GM04504 (cell line): ENCODE results near the gene CEP97.
"Not testable (repeated sequence)": the region's sequence is repeated elsewhere in the genome, so short reads cannot be mapped to it uniquely, and the experiment has no call there.

ENCODE experiments used
- DNase-seq: peaks from one replicate; pipeline ENCODE4 v3.0.0-alpha.2; 2012; ENCODE audit warnings: low read depth

Gene CEP97, protein sequence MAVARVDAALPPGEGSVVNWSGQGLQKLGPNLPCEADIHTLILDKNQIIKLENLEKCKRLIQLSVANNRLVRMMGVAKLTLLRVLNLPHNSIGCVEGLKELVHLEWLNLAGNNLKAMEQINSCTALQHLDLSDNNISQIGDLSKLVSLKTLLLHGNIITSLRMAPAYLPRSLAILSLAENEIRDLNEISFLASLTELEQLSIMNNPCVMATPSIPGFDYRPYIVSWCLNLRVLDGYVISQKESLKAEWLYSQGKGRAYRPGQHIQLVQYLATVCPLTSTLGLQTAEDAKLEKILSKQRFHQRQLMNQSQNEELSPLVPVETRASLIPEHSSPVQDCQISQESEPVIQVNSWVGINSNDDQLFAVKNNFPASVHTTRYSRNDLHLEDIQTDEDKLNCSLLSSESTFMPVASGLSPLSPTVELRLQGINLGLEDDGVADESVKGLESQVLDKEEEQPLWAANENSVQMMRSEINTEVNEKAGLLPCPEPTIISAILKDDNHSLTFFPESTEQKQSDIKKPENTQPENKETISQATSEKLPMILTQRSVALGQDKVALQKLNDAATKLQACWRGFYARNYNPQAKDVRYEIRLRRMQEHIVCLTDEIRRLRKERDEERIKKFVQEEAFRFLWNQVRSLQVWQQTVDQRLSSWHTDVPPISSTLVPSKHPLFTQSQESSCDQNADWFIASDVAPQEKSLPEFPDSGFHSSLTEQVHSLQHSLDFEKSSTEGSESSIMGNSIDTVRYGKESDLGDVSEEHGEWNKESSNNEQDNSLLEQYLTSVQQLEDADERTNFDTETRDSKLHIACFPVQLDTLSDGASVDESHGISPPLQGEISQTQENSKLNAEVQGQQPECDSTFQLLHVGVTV

GRCh38 chr3:101724329-101725193, at the start of gene CEP97:
TSS of gene CEP97 (plus strand) at chr3:101724614. CDS start at chr3:101724677, 63 bp downstream.
- DNase-seq = peak; percentile 78

DNA sequence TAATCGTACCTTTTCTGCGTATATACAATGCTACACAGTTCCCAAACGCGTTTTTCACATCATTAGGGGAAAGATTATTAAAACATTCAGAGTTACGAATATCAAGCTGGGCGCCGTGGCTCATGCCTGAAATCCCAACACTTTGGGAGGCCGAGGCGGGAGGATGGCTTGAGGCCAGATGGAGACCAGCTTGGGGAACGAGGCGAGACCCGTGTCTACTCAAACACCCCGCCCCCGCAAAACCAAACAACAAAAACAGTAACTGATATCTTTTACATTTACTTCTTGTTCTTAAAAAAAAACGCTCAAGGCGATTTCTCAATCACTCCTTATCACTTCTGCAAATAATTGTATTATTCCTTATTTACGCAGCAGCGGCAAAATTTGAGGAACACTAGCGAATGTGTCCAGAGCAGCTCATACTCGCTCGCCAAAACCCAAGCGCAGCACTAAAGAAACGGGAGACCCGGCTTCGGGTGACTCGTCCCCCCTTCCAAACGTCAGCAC, 48.7 kb upstream of the CEP97 start:
- no peak for DNase-seq

- peak; percentile 89 for DNase-seq
Measured at GRCh38 chr3:101676216-101676764, 48.1 kb upstream of the CEP97 start.

GRCh38 chr3:101676765-101677435, 47.5 kb upstream of the CEP97 start, which contains the start of gene ZBTB11:
TSS of gene ZBTB11 (minus strand) at chr3:101677132. CDS start at chr3:101676914, 218 bp downstream.
- DNase-seq = peak; percentile 100

- DNase-seq = no peak
Measured at GRCh38 chr3:101677436-101678286, 46.8 kb upstream of the CEP97 start.

DNA sequence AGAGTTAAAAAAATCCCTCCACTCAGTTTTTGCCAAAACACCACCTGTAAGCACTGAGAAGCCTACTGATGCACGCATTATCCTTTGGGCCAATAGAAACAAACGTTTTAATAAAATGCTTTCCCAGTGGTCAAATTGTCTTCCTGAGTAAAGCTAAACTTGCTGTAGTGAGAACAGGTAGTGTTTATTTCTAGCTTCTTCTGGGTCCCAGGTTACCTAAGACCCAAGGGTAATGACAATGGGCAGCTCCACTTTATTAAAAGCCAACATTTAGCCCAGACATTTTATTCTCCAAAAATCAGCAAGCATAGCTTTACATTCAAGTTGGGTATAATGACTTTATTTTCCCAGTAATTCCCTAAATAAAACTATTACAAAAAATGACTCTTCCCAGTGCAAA, 45.6 kb upstream of the CEP97 start:
- not testable (repeated sequence) for DNase-seq

DNA sequence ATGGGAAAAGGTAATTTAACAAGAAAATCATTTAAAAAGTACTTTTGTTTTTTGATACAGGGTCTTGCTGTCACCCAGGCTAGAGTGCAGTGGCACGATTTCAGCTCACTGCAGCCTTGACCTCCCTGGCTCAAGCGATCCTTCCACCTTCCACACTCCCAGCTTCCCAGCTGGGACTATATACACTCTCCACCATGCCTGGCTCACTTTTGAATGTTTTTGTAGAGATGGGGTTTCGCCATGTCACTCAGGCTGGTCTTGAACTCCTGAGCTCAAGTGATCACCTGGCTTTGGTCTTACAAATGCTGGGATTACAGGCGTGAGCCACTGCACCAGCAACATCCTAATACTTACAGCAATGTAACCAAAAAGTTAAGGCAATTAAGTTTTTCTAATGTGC, 43.9 kb upstream of the CEP97 start:
- no peak for DNase-seq

- DNase-seq = no peak
Measured at GRCh38 chr3:101685050-101685400, 39.4 kb upstream of the CEP97 start.

- no peak for DNase-seq
Measured at GRCh38 chr3:101685870-101686307, 38.5 kb upstream of the CEP97 start.

GRCh38 chr3:101687142-101687931, 37.1 kb upstream of the CEP97 start:
- DNase-seq = no peak

DNA sequence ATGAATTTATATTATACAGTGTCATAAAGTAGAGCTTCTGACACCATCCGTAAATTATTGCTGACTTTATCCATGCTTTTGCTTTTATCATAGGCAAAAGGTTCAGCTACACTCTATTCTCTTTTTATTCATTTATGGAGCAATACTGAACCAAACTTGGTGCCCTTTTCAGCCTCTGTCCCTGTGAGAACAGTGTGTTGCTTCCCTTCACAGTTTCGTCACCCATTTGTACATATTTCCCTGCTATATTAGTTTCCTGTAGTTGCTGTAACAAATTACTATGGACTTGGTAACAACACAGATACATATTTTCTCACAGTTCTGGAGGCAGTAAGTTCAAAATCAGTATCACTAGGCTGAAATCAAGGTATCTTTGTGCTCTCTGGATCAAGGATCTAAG, 35.1 kb upstream of the CEP97 start:
- DNase-seq = no peak

DNA sequence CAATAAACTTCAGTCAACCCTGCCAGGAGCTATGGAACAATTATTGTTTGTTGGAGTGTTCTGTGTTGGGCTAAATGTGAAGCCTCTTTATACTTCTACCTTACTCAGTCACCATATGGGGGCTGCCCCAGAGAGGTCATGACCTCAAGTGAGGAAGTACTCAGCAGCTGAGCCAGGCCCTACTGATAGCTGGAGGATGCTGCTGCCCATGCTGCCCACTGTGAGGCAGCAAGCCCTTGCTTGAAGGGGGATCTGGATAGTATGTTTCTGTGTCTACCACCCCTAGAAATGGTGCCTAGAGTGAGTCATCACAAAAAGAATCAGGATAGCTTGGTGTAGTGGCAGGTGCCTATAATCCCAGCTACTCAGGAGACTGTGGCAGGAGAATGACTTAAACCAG, 33.4 kb upstream of the CEP97 start:
- DNase-seq = no peak

GRCh38 chr3:101691685-101692671, 32.4 kb upstream of the CEP97 start:
- not testable (repeated sequence) for DNase-seq

- not testable (repeated sequence) for DNase-seq
Measured at GRCh38 chr3:101693540-101693939, 30.9 kb upstream of the CEP97 start.

DNA sequence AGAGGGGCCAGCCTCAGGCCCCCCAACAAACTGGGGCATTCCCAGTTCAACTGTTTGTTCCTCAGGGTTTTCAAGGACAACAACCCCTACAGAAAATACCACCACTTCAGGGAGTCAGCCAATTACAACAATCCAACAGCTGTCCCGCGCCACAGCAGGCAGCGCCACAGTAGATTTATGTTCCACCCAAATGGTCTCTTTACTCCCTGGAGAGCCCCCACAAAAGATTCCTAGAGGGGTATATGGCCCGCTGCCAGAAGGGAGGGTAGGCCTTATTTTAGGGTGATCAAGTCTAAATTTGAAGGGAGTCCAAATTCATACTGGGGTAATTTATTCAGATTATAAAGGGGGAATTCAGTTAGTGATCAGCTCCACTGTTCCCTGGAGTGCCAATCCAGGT, 29.6 kb upstream of the CEP97 start:
- DNase-seq = not testable (repeated sequence)

DNA sequence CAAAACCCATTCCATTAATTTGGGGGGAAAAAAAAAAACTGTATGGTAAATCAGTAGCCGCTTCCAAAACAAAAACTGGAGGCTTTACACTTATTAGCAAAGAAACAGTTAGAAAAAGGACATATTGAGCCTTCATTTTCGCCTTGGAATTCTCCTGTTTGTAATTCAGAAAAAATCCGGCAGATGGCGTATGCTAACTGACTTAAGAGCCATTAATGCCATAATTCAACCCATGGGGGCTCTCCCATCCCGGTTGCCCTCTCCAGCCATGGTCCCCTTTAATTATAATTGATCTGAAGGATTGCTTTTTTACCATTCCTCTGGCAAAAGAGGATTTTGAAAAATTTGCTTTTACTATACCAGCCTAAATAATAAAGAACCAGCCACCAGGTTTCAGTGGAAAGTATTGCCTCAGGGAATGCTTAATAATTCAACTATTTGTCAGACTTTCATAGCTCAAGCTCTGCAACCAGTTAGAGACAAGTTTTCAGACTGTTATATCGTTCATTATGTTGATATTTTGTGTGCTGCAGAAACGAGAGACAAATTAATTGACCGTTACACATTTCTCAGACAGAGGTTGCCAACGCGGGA, 28.5 kb upstream of the CEP97 start:
- DNase-seq = peak; percentile 25
